C4-2B (cell line): ENCODE results near the gene DOCK3.

Experiments used
- H3K27ac ChIP-seq: fragments of 450-650 bp; 2 replicates; pipeline ENCODE4 v1.5.1; 2017
- ZFX ChIP-seq: fragments of 450-650 bp; IDR thresholded peaks from 2 replicates; pipeline ENCODE4 v1.6.1; 2017
- TF ChIP-seq, protein P1 (sequence below): fragments of 450-650 bp; conservative IDR thresholded peaks from 2 replicates; pipeline ENCODE4 v1.5.1; 2017; ENCODE audit warnings: mild to moderate bottlenecking

The DOCK3 gene

DNA sequence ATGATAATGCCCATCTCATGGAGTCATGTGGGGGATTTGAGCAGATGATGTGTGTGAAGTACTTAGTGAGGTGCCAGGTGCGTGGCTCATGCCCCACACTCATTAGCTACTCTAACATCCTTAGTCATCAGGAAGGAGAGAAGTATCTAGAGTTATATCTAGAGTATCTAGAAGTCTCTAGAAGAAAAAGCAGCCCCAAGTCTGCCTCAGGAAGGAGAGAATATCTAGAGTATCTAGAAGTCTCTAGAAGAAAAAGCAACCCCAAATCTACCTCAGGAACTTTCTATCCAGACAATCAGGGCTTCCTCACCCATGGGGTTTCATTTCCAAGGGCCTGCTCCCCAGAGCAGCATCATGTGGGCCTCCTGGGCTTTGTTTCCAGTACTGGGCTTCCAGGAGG lies 24.7 kb upstream of the DOCK3 start:
- no peak overlapping the region for H3K27ac ChIP-seq

DNA sequence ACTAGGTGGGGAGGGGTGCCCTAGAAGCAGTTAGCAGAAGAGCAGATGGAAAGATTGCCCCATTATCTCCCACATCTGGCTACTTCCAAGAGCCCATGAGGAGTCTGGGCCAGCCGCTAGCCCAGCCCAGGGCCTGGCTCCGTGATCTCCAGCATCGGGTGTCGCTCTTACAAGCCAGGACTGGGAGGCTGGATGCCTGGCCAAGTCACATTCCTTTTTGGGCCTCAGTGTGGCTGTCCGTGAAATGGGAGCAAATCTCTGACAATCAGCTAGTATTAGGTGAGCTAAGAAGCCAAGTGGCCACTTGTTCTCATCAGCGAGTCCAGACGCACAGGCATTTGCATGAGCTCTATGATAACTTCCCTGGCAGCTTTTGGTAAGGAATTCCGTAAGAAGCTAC lies 23.3 kb upstream of the DOCK3 start:
- H3K27ac ChIP-seq, result no peak overlapping the region
- TF ChIP-seq, protein P1, sequence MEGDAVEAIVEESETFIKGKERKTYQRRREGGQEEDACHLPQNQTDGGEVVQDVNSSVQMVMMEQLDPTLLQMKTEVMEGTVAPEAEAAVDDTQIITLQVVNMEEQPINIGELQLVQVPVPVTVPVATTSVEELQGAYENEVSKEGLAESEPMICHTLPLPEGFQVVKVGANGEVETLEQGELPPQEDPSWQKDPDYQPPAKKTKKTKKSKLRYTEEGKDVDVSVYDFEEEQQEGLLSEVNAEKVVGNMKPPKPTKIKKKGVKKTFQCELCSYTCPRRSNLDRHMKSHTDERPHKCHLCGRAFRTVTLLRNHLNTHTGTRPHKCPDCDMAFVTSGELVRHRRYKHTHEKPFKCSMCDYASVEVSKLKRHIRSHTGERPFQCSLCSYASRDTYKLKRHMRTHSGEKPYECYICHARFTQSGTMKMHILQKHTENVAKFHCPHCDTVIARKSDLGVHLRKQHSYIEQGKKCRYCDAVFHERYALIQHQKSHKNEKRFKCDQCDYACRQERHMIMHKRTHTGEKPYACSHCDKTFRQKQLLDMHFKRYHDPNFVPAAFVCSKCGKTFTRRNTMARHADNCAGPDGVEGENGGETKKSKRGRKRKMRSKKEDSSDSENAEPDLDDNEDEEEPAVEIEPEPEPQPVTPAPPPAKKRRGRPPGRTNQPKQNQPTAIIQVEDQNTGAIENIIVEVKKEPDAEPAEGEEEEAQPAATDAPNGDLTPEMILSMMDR, result no peak

More for the DNA sequence above, 24.7 kb upstream of the DOCK3 start:
- no peak for TF ChIP-seq ZFX
- TF ChIP-seq, protein P1, result no peak

DNA sequence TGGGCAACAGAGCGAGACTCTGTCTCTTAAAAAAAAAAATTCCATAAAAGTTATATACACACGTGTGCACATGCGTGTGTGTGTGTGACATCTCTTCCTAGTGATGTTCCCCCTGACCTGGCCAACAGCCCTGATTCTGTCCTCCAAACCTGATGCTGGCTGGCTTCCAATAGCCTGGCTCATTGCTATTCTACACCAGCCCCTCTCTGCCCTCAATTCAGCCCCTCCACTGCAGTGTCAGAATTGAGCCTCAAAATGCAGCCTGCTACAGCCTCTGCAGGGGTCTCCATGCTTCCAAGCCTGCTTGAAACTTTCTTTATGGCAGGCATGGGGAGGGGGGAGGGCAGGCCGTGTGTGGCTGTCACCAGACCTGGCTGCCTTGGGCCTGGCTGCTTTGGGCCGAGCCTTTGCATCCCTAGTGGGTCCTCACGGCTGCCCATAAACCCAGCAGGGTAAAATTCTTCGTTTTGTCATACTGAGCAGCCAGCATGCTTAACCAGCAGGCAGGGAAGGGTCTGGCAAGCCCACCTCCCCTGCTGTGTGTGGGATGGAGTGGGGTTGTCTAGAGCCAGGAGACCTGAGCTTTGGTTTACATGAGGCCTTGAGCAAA lies 22.7 kb upstream of the DOCK3 start:
- H3K27ac ChIP-seq, result no peak overlapping the region
- TF ChIP-seq, protein P1, result no peak
- no peak for TF ChIP-seq ZFX

DNA sequence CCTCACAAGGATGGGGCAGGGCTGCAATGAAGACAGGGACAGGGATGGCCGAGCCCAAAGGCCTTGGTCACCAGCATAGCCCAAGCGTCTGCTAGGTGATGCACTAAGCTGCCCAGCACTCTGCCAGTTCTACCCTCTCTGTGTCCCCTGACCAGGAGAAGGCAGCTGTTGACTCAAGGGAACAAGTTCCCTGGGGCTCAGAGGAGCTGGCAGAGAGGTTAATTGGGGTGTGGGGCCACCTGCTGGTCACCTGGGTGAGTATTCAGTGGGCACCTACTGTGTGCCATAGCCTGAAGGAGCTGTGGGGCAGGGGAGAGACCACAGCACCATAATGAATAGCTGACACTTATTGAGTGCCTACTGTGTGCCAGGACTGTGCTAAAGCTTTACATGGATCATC lies 22.0 kb upstream of the DOCK3 start:
- no peak overlapping the region for H3K27ac ChIP-seq
- TF ChIP-seq, protein P1, result no peak
- TF ChIP-seq ZFX, result no peak

DNA sequence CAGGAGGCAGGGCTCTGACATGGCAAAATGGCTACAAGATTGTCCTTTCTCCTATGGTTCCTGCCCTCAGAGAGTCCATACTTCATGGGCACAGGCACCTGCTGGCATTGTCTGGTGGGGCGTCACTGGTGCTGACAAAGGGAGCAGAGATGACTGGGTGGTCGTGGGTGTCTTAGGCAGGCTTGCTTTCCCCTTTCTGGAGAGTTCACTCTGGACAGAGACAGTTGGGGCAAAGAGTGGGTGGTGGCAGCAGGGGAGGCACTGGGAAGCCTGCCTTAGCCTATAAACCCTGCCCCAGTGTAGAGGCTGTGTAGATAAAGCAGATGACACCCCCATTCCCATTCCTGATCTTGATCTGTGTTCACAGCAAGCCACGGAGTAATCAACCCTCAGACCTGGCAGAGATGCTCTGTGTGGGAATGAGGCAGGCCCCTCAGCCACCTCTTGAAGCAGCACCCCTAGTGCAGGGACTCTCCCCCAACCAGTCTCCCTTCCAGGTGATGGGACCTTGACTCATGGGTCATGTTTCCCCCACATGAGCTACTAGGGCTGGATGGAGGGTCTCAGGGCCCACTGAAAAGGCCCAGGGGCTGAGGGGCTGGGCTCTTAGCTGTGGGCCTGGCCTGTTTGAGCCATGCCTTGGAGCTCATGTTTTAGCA lies 20.7 kb upstream of the DOCK3 start:
- no peak overlapping the region for H3K27ac ChIP-seq
- TF ChIP-seq, protein P1, result no peak
- no peak for TF ChIP-seq ZFX

DNA sequence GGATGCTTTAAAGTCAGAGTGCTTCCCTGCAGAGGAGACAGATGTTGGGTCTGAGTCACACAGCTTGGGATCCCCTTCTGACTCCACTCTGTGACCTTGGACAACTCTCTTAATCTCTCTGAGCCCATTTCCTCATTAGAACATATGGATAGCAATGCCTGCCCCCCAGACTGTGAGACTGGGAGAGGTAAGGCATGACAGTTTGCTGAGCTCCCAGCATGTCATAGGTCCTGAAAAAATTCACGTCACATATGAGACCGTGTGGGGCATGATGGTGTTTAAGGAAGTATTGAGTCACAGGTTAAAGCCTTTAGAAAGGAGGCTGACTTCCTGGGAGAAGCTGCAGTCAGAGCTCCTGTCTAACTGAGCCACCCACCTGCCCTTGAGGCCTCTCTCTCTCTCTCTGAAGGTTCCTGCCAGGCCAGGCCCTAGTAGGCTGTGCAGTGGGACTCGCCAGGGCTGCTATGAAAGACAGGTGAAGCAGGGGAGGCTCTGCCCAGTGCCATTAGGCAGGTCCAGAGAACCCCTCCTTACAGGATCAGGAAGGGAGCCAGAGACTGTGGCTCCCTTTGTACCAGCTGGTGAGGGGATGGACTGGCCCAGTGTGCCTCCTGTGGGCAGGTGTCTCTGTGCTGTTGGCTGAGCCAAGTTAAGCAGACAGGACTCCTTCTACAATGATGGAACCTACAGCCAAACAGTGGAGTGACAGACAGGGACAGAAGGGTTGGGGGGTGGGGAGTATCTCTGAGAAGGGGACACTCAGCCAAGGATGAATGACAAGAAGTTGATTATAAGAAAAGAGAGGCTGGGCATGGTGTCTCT lies 19.5 kb upstream of the DOCK3 start:
- TF ChIP-seq, protein P1, result no peak
- TF ChIP-seq ZFX, result no peak
- H3K27ac ChIP-seq, result no peak overlapping the region

DNA sequence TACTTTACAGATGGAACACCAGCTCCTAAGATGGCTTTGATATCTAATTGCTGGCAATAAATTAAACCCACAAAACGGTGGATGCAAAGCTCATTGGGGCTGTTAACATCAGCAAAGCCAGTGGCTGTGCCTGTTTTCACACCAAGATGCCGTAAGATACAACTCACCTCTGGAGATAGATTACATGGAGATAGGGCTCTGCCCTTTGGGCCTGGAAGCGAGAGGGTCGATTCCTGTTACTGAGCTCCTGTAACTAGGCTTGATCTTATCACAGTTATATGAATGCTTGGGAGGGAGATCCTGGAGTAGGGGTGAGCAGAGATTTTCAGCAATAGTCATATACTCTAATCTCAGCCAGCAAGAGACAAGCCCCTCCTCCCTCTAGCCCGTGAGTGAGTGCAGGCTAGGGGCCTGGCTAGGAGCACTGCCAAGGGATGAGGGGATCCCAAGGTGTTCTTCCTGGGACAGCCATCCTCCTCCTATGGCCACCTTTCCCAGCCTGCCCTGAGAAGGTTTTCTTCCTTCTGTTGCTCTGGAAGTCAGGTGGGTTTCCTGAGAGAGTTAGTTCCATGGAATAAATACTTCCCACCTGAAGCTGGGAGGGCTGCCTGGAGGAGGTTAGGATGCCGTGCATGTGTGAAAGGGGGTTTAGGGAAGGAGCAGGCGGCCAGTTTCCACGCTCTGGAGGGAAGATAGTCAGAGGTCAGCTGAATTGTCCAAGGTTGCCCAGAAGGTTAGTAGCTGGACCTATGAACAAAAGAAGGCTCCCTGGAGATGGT lies 18.1 kb upstream of the DOCK3 start:
- TF ChIP-seq, protein P1, result no peak
- TF ChIP-seq ZFX, result no peak
- H3K27ac ChIP-seq, result no peak overlapping the region
